Measurements from ENCODE around the gene TMEM167B.
"Not testable (repeated sequence)": the region's sequence is repeated elsewhere in the genome, so short reads cannot be mapped to it uniquely, and the experiment has no call there.

- TF ChIP-seq POLR2A (IDR thresholded peaks at IDR 0.05); CTCF (IDR thresholded peaks at IDR 0.05); EP300 (IDR thresholded peaks at IDR 0.05; ENCODE audit: low read depth); POLR2AphosphoS5 (IDR thresholded peaks at IDR 0.05): not testable (repeated sequence)
These were observed 52.2 kb downstream of the TMEM167B start for GRCh38 chr1:109142725-109143124.
